ENCODE results near the gene SND1. TPM values are rescaled to one million over a fixed set of nuclear protein-coding genes. Genes with fewer than 3 reads are reported as not detected.

Gene SND1
- total RNA-seq, 2 experiments from 2014 or later = 169 to 174 TPM

GRCh38 chr7:128022631-128023532 lies 370.9 kb downstream of the SND1 start:
- DNase-seq = no peak
- H3K36me3 Mint-ChIP-seq (ENCODE audit: low read depth) = peaks cover 9% of the 10 kb centered on the region
- H3K27ac Mint-ChIP-seq = no peak overlapping the region
- no peak for ATAC-seq
- H3K4me3 Mint-ChIP-seq = no peak overlapping the region
- H3K27me3 Mint-ChIP-seq (ENCODE audit: low read depth) = no peaks in the 10 kb centered on the region
- ChIA-PET POLR2A (interaction anchor here (0.8 kb wide), 1 partner anchor 284 kb away, joined by 5 read pairs; no protein-coding TSS in a partner anchor), CTCF (interaction anchor here (1.0 kb wide), 1 partner anchor 186 kb away, joined by 4 read pairs; no protein-coding TSS in a partner anchor)
- no peaks in the 10 kb centered on the region for H3K9me3 Mint-ChIP-seq (ENCODE audit: insufficient read depth)
- no peaks in the 10 kb centered on the region for H3K4me1 Mint-ChIP-seq (ENCODE audit: low read depth)

GRCh38 chr7:128024151-128024550 lies 372.2 kb downstream of the SND1 start:
- no peak overlapping the region for H3K4me3 Mint-ChIP-seq
- ATAC-seq = no peak
- no peaks in the 10 kb centered on the region for H3K4me1 Mint-ChIP-seq (ENCODE audit: low read depth)
- H3K36me3 Mint-ChIP-seq (ENCODE audit: low read depth) = peaks cover 13% of the 10 kb centered on the region
- no peak overlapping the region for H3K27ac Mint-ChIP-seq
- ChIA-PET POLR2A (no interaction called here), CTCF (interaction anchor here (0.8 kb wide), 1 partner anchor 139 kb away, joined by 3 read pairs; no protein-coding TSS in a partner anchor)
- DNase-seq = no peak
- H3K27me3 Mint-ChIP-seq (ENCODE audit: low read depth) = no peaks in the 10 kb centered on the region
- no peaks in the 10 kb centered on the region for H3K9me3 Mint-ChIP-seq (ENCODE audit: insufficient read depth)

- no peaks in the 10 kb centered on the region for H3K9me3 Mint-ChIP-seq (ENCODE audit: insufficient read depth)
- ChIA-PET POLR2A (no interaction called here), CTCF (interaction anchor here (0.9 kb wide), 2 partner anchors 10 to 34 kb away, joined by 3 read pairs; no protein-coding TSS in a partner anchor)
- H3K27ac Mint-ChIP-seq = no peak overlapping the region
- H3K4me3 Mint-ChIP-seq = no peak overlapping the region
- DNase-seq = no peak
- H3K27me3 Mint-ChIP-seq (ENCODE audit: low read depth) = no peaks in the 10 kb centered on the region
- H3K4me1 Mint-ChIP-seq (ENCODE audit: low read depth) = no peaks in the 10 kb centered on the region
- ATAC-seq = no peak
- H3K36me3 Mint-ChIP-seq (ENCODE audit: low read depth) = peaks cover 16% of the 10 kb centered on the region
Measured at GRCh38 chr7:128025380-128025779, 373.4 kb downstream of the SND1 start.

- POLR2A ChIA-PET = no interaction called here
- CTCF ChIA-PET = interaction anchor here (0.9 kb wide), 2 partner anchors 9 to 34 kb away, joined by 3 read pairs; no protein-coding TSS in a partner anchor
- no peak overlapping the region for H3K4me3 Mint-ChIP-seq
- H3K27me3 Mint-ChIP-seq (ENCODE audit: low read depth) = no peaks in the 10 kb centered on the region
- no peak overlapping the region for H3K27ac Mint-ChIP-seq
- peaks cover 17% of the 10 kb centered on the region for H3K36me3 Mint-ChIP-seq (ENCODE audit: low read depth)
- ATAC-seq (no peak), DNase-seq (no peak)
- H3K9me3 Mint-ChIP-seq (ENCODE audit: insufficient read depth) = no peaks in the 10 kb centered on the region
- H3K4me1 Mint-ChIP-seq (ENCODE audit: low read depth) = no peaks in the 10 kb centered on the region
Measured at GRCh38 chr7:128025819-128026218, 373.8 kb downstream of the SND1 start.

- DNase-seq (no peak), ATAC-seq (no peak)
- H3K9me3 Mint-ChIP-seq (ENCODE audit: insufficient read depth) = no peaks in the 10 kb centered on the region
- H3K27me3 Mint-ChIP-seq (ENCODE audit: low read depth) = no peaks in the 10 kb centered on the region
- H3K4me3 Mint-ChIP-seq = no peak overlapping the region
- H3K4me1 Mint-ChIP-seq (ENCODE audit: low read depth) = no peaks in the 10 kb centered on the region
- no peak overlapping the region for H3K27ac Mint-ChIP-seq
- peaks cover 14% of the 10 kb centered on the region for H3K36me3 Mint-ChIP-seq (ENCODE audit: low read depth)
- CTCF ChIA-PET = interaction anchor here (1.1 kb wide), 1 partner anchor 28 kb away, joined by 3 read pairs; no protein-coding TSS in a partner anchor
- POLR2A ChIA-PET = no interaction called here
Measured at GRCh38 chr7:128026551-128026950, 374.6 kb downstream of the SND1 start.

GRCh38 chr7:128027485-128027980 lies 375.5 kb downstream of the SND1 start:
- ChIA-PET POLR2A (no interaction called here), CTCF (no interaction called here)
- no peaks in the 10 kb centered on the region for H3K9me3 Mint-ChIP-seq (ENCODE audit: insufficient read depth)
- H3K4me3 Mint-ChIP-seq = no peak overlapping the region
- H3K4me1 Mint-ChIP-seq (ENCODE audit: low read depth) = peaks cover 1% of the 10 kb centered on the region
- ATAC-seq = no peak
- no peak for DNase-seq
- peaks cover 2% of the 10 kb centered on the region for H3K27me3 Mint-ChIP-seq (ENCODE audit: low read depth)
- peaks cover 10% of the 10 kb centered on the region for H3K36me3 Mint-ChIP-seq (ENCODE audit: low read depth)
- H3K27ac Mint-ChIP-seq = no peak overlapping the region

GRCh38 chr7:128029405-128029995 lies 377.5 kb downstream of the SND1 start:
- Mint-ChIP-seq H3K9me3 (ENCODE audit: insufficient read depth) (no peaks in the 10 kb centered on the region), H3K4me3 (no peak overlapping the region), H3K27ac (no peak overlapping the region), H3K36me3 (ENCODE audit: low read depth) (peaks cover 15% of the 10 kb centered on the region), H3K27me3 (ENCODE audit: low read depth) (peaks cover 8% of the 10 kb centered on the region), H3K4me1 (ENCODE audit: low read depth) (peaks cover 4% of the 10 kb centered on the region)
- DNase-seq (no peak), ATAC-seq (no peak)
- ChIA-PET CTCF (interaction anchor here (1.2 to 1.5 kb wide), 2 partner anchors 10 to 323 kb away, joined by 3 to 6 read pairs; no protein-coding TSS in a partner anchor), POLR2A (no interaction called here)

GRCh38 chr7:128030263-128030653 lies 378.3 kb downstream of the SND1 start:
- no peak for ATAC-seq
- peak overlapping the region; percentile 38 for H3K4me3 Mint-ChIP-seq
- H3K4me1 Mint-ChIP-seq (ENCODE audit: low read depth) = peaks cover 4% of the 10 kb centered on the region
- DNase-seq = no peak
- peaks cover 8% of the 10 kb centered on the region for H3K27me3 Mint-ChIP-seq (ENCODE audit: low read depth)
- CTCF ChIA-PET = interaction anchor here (1.2 to 1.5 kb wide), 2 partner anchors 11 to 323 kb away, joined by 3 to 6 read pairs; no protein-coding TSS in a partner anchor
- H3K27ac Mint-ChIP-seq = no peak overlapping the region
- H3K9me3 Mint-ChIP-seq (ENCODE audit: insufficient read depth) = no peaks in the 10 kb centered on the region
- POLR2A ChIA-PET = no interaction called here
- peaks cover 15% of the 10 kb centered on the region for H3K36me3 Mint-ChIP-seq (ENCODE audit: low read depth)

GRCh38 chr7:128030654-128031611 lies 378.9 kb downstream of the SND1 start, which contains the start of gene LRRC4:
Gene LRRC4 (minus strand): TSS chr7:128031437. CDS start chr7:128030640, 797 bp downstream.
- H3K9me3 Mint-ChIP-seq (ENCODE audit: insufficient read depth) = no peaks in the 10 kb centered on the region
- ATAC-seq = peak; percentile 55
- DNase-seq = peak; percentile 46
- ChIA-PET POLR2A (interaction anchor here (0.7 kb wide), 1 partner anchor 528 kb away, joined by 3 read pairs; no protein-coding TSS in a partner anchor), CTCF (interaction anchor here (1.0 to 1.5 kb wide), 3 partner anchors 11 to 138 kb away, joined by 3 to 6 read pairs (median 4); no protein-coding TSS in a partner anchor)
- H3K27ac Mint-ChIP-seq = no peak within 1 kb of the TSS
- peaks cover 4% of the 10 kb centered on the region for H3K4me1 Mint-ChIP-seq (ENCODE audit: low read depth)
- peaks cover 8% of the 10 kb centered on the region for H3K27me3 Mint-ChIP-seq (ENCODE audit: low read depth)
- H3K36me3 Mint-ChIP-seq (ENCODE audit: low read depth) = peaks cover 15% of the 10 kb centered on the region
- H3K4me3 Mint-ChIP-seq = peak within 1 kb of the TSS; percentile 74

GRCh38 chr7:128031901-128032604 lies 380.1 kb downstream of the SND1 start:
- ChIA-PET POLR2A (no interaction called here), CTCF (interaction anchor here (1.0 kb wide), 1 partner anchor 139 kb away, joined by 3 read pairs; no protein-coding TSS in a partner anchor)
- peaks cover 8% of the 10 kb centered on the region for H3K27me3 Mint-ChIP-seq (ENCODE audit: low read depth)
- ATAC-seq (peak; percentile 87), DNase-seq (peak; percentile 67)
- H3K4me1 Mint-ChIP-seq (ENCODE audit: low read depth) = peaks cover 4% of the 10 kb centered on the region
- no peaks in the 10 kb centered on the region for H3K9me3 Mint-ChIP-seq (ENCODE audit: insufficient read depth)
- H3K36me3 Mint-ChIP-seq (ENCODE audit: low read depth) = peaks cover 15% of the 10 kb centered on the region
- peak overlapping the region; percentile 74 for H3K4me3 Mint-ChIP-seq
- H3K27ac Mint-ChIP-seq = no peak overlapping the region

Measured in activated CD8-positive, alpha-beta T cell treated with anti-CD3 and anti-CD28 coated beads, Interleukin-2, amount 10 ng/mL, durations not matched to agents 7 days and 5 days (primary cell).